SJSA1 (cell line): ENCODE measurements around the gene ROBO1. TPM values are rescaled to one million over a fixed set of nuclear protein-coding genes. Genes with fewer than 3 reads are reported as not detected.

Source experiments
- DNase-seq, 2 experiments: peaks; one replicate each; pipeline ENCODE4 v3.0.0-alpha.2; 2015 to 2020; ENCODE audit warnings: low spot score in 2 of 2, low read depth in 1 of 2
- H3K27ac ChIP-seq: fragments of 250-450 bp; sonication (Bioruptor Pico); 2 replicates; pipeline ENCODE4 v1.5.1; 2020; ENCODE audit warnings: mild to moderate bottlenecking, moderate library complexity
- H3K27me3 ChIP-seq: fragments of 250-450 bp; sonication (Bioruptor Pico); replicated peaks from 2 replicates; pipeline ENCODE4 v1.5.1; 2020; ENCODE audit warnings: mild to moderate bottlenecking, moderate library complexity
- H3K36me3 ChIP-seq: fragments of 250-450 bp; sonication (Bioruptor Pico); 2 replicates; pipeline ENCODE4 v1.5.1; 2020; ENCODE audit warnings: mild to moderate bottlenecking
- H3K4me1 ChIP-seq: fragments of 250-450 bp; sonication (Bioruptor Pico); replicated peaks from 2 replicates; pipeline ENCODE4 v1.6.1; 2021; ENCODE audit warnings: mild to moderate bottlenecking
- H3K4me3 ChIP-seq: fragments of 250-450 bp; sonication (Bioruptor Pico); 2 replicates; pipeline ENCODE4 v1.5.1; 2020; ENCODE audit warnings: mild to moderate bottlenecking
- H3K9me3 ChIP-seq: fragments of 250-450 bp; sonication (Bioruptor Pico); replicated peaks from 2 replicates; pipeline ENCODE4 v1.5.1; 2020; ENCODE audit warnings: mild to moderate bottlenecking
- total RNA-seq: library from RNA; depleted of rRNA; stranded (reverse); fragments of >200 nt; shearing (Covaris generic); gene quantifications from 2 replicates; pipeline ENCODE4 v1.2.3, GENCODE V29; 2014

The ROBO1 gene
- total RNA-seq, 1 experiment from 2014 or later, result 38.9 TPM

GRCh38 chr3:78861156-78861555 is 906.6 kb downstream of the ROBO1 start:
- H3K4me1 ChIP-seq, result peaks cover 8% of the 10 kb centered on the region; the same call in 1 of the 2 replicates
- H3K4me3 ChIP-seq, result no peak overlapping the region
- no peaks in the 10 kb centered on the region for H3K9me3 ChIP-seq
- no peaks in the 10 kb centered on the region for H3K27me3 ChIP-seq
- H3K27ac ChIP-seq, result no peak overlapping the region
- no peak for DNase-seq
- H3K36me3 ChIP-seq, result no peaks in the 10 kb centered on the region

- peaks cover 8% of the 10 kb centered on the region; the same call in 1 of the 2 replicates for H3K4me1 ChIP-seq
- no peak overlapping the region for H3K4me3 ChIP-seq
- H3K9me3 ChIP-seq, result no peaks in the 10 kb centered on the region
- H3K36me3 ChIP-seq, result no peaks in the 10 kb centered on the region
- no peaks in the 10 kb centered on the region for H3K27me3 ChIP-seq
- no peak for DNase-seq
- H3K27ac ChIP-seq, result no peak overlapping the region
Measured at GRCh38 chr3:78860567-78860966, 907.2 kb downstream of the ROBO1 start.

- peaks cover 8% of the 10 kb centered on the region; the same call in 1 of the 2 replicates for H3K4me1 ChIP-seq
- H3K4me3 ChIP-seq, result no peak overlapping the region
- H3K9me3 ChIP-seq, result no peaks in the 10 kb centered on the region
- no peaks in the 10 kb centered on the region for H3K27me3 ChIP-seq
- DNase-seq, result no peak
- H3K36me3 ChIP-seq, result no peaks in the 10 kb centered on the region
- H3K27ac ChIP-seq, result no peak overlapping the region
Measured at GRCh38 chr3:78858910-78859309, 908.9 kb downstream of the ROBO1 start.

- DNase-seq, result no peak
- Histone ChIP-seq H3K4me3 (no peak overlapping the region), H3K27ac (no peak overlapping the region), H3K9me3 (no peaks in the 10 kb centered on the region), H3K36me3 (no peaks in the 10 kb centered on the region), H3K27me3 (no peaks in the 10 kb centered on the region), H3K4me1 (peaks cover 8% of the 10 kb centered on the region; the same call in 1 of the 2 replicates)
Measured at GRCh38 chr3:78858174-78858573, 909.6 kb downstream of the ROBO1 start.

GRCh38 chr3:78857494-78858111 is 910.2 kb downstream of the ROBO1 start:
- no peak overlapping the region for H3K4me3 ChIP-seq
- H3K27me3 ChIP-seq, result no peaks in the 10 kb centered on the region
- DNase-seq, result no peak
- no peaks in the 10 kb centered on the region for H3K36me3 ChIP-seq
- peaks cover 8% of the 10 kb centered on the region; the same call in 1 of the 2 replicates for H3K4me1 ChIP-seq
- no peaks in the 10 kb centered on the region for H3K9me3 ChIP-seq
- H3K27ac ChIP-seq, result no peak overlapping the region

- DNase-seq, result no peak
- Histone ChIP-seq H3K36me3 (no peaks in the 10 kb centered on the region), H3K4me3 (no peak overlapping the region), H3K27me3 (no peaks in the 10 kb centered on the region), H3K4me1 (peaks cover 8% of the 10 kb centered on the region; the same call in 1 of the 2 replicates), H3K27ac (no peak overlapping the region), H3K9me3 (no peaks in the 10 kb centered on the region)
Measured at GRCh38 chr3:78856164-78856563, 911.6 kb downstream of the ROBO1 start.

- Histone ChIP-seq H3K4me1 (peaks cover 8% of the 10 kb centered on the region; the same call in 1 of the 2 replicates), H3K36me3 (no peaks in the 10 kb centered on the region), H3K27me3 (no peaks in the 10 kb centered on the region), H3K27ac (no peak overlapping the region), H3K4me3 (no peak overlapping the region), H3K9me3 (no peaks in the 10 kb centered on the region)
- no peak for DNase-seq
Measured at GRCh38 chr3:78855190-78855589, 912.6 kb downstream of the ROBO1 start.

GRCh38 chr3:78848392-78849288 is 919.2 kb downstream of the ROBO1 start:
- Histone ChIP-seq H3K9me3 (no peaks in the 10 kb centered on the region), H3K27ac (no peak overlapping the region)

GRCh38 chr3:78847603-78848002 is 920.2 kb downstream of the ROBO1 start:
- H3K4me1 ChIP-seq, result peaks cover 5% of the 10 kb centered on the region; the same call in 1 of the 2 replicates
- H3K9me3 ChIP-seq, result no peaks in the 10 kb centered on the region
- H3K36me3 ChIP-seq, result no peaks in the 10 kb centered on the region
- DNase-seq, result no peak
- H3K4me3 ChIP-seq, result no peak overlapping the region
- H3K27me3 ChIP-seq, result no peaks in the 10 kb centered on the region
- H3K27ac ChIP-seq, result no peak overlapping the region

More at GRCh38 chr3:78848392-78849288, 919.2 kb downstream of the ROBO1 start:
- Histone ChIP-seq H3K4me1 (peaks cover 5% of the 10 kb centered on the region; the same call in 1 of the 2 replicates), H3K4me3 (no peak overlapping the region), H3K36me3 (no peaks in the 10 kb centered on the region), H3K27me3 (no peaks in the 10 kb centered on the region)
- DNase-seq, result no peak

- H3K27ac ChIP-seq, result no peak overlapping the region
- H3K36me3 ChIP-seq, result no peaks in the 10 kb centered on the region
- peaks cover 5% of the 10 kb centered on the region; the same call in 1 of the 2 replicates for H3K4me1 ChIP-seq
- no peak for DNase-seq
- H3K4me3 ChIP-seq, result no peak overlapping the region
- H3K27me3 ChIP-seq, result no peaks in the 10 kb centered on the region
- no peaks in the 10 kb centered on the region for H3K9me3 ChIP-seq
Measured at GRCh38 chr3:78847203-78847602, 920.6 kb downstream of the ROBO1 start.

- no peak for DNase-seq
- Histone ChIP-seq H3K4me1 (peaks cover 5% of the 10 kb centered on the region; the same call in 1 of the 2 replicates), H3K27me3 (no peaks in the 10 kb centered on the region), H3K4me3 (no peak overlapping the region), H3K36me3 (no peaks in the 10 kb centered on the region), H3K27ac (no peak overlapping the region), H3K9me3 (no peaks in the 10 kb centered on the region)
Measured at GRCh38 chr3:78846718-78847117, 921.1 kb downstream of the ROBO1 start.

- Histone ChIP-seq H3K4me1 (peaks cover 5% of the 10 kb centered on the region; the same call in 1 of the 2 replicates), H3K27ac (no peak overlapping the region), H3K27me3 (no peaks in the 10 kb centered on the region), H3K4me3 (no peak overlapping the region), H3K36me3 (no peaks in the 10 kb centered on the region), H3K9me3 (no peaks in the 10 kb centered on the region)
- no peak for DNase-seq
Measured at GRCh38 chr3:78845605-78846004, 922.2 kb downstream of the ROBO1 start.

GRCh38 chr3:78844307-78844706 is 923.5 kb downstream of the ROBO1 start:
- Histone ChIP-seq H3K9me3 (no peaks in the 10 kb centered on the region), H3K27me3 (no peaks in the 10 kb centered on the region), H3K27ac (no peak overlapping the region), H3K36me3 (no peaks in the 10 kb centered on the region), H3K4me3 (no peak overlapping the region), H3K4me1 (peaks cover 10% of the 10 kb centered on the region; the same call in 1 of the 2 replicates)
- no peak for DNase-seq

- Histone ChIP-seq H3K4me1 (peaks cover 5% of the 10 kb centered on the region; the same call in 1 of the 2 replicates), H3K27ac (no peak overlapping the region), H3K4me3 (no peak overlapping the region), H3K27me3 (no peaks in the 10 kb centered on the region), H3K36me3 (no peaks in the 10 kb centered on the region), H3K9me3 (no peaks in the 10 kb centered on the region)
- no peak for DNase-seq
Measured at GRCh38 chr3:78839693-78840092, 928.1 kb downstream of the ROBO1 start.
